Right atrium auricular region (tissue), 2 donors: ENCODE data around the gene PRSS56. TPM values are rescaled to one million over a fixed set of nuclear protein-coding genes. Genes with fewer than 3 reads are reported as not detected.

ENCODE experiments used
- DNase-seq: peaks from one replicate; pipeline ENCODE4 v3.0.0-alpha.2; 2019; ENCODE audit warnings: low spot score
- H3K27ac ChIP-seq, 2 donors: fragments of 200-600 bp; sonication (generic); 1 replicate in 1 of 2; 2 replicates in 1 of 2; pipeline ENCODE4 v1.5.1; 2016 to 2019
- H3K27me3 ChIP-seq, 2 donors: fragments of 200-600 bp; sonication (generic); one replicate each; pipeline versions ENCODE4 v1.5.1 to v1.6.0; 2017 to 2019
- H3K36me3 ChIP-seq: fragments of 200-600 bp; sonication (generic); one replicate; pipeline ENCODE4 v1.5.1; 2016
- H3K4me1 ChIP-seq, 2 donors: fragments of 200-600 bp; sonication (generic); one replicate each; pipeline versions ENCODE4 v1.5.1 to v1.6.0; 2017 to 2019
- H3K4me3 ChIP-seq, 2 donors: fragments of 200-600 bp; sonication (generic); 1 replicate in 1 of 2; 2 replicates in 1 of 2; pipeline ENCODE4 v1.5.1; 2017 to 2019; ENCODE audit warnings: mild to moderate bottlenecking in 1 of 2, moderate library complexity in 1 of 2
- H3K9me3 ChIP-seq, 2 donors: fragments of 200-600 bp; sonication (generic); one replicate each; pipeline ENCODE4 v1.5.1; 2019
- CTCF ChIP-seq, 2 donors: fragments of 200-600 bp; sonication (generic); IDR thresholded peaks; one replicate each; pipeline ENCODE4 v1.5.1; 2019; ENCODE audit warnings: antibody characterized with exemption in 2 of 2
- total RNA-seq, 2 donors: library from RNA; depleted of rRNA; stranded (reverse); fragments of >200 nt; gene quantifications; one replicate each; pipeline ENCODE4 v1.1.0, GENCODE V29; 2016

PRSS56 gene
- total RNA-seq, 2 donors from 2014 or later = 0.20 TPM; not detected in 1

GRCh38 chr2:232498452-232498851 is 21.7 kb upstream of the PRSS56 start:
- no peaks in the 10 kb centered on the region for H3K36me3 ChIP-seq
- DNase-seq = no peak
- TF ChIP-seq CTCF (IDR thresholded peaks at IDR 0.05) = no peak
- H3K4me1 ChIP-seq = peaks cover 0 to 20% of the 10 kb centered on the region in 2 donors
- H3K9me3 ChIP-seq = no peaks in the 10 kb centered on the region
- no peak overlapping the region for H3K4me3 ChIP-seq
- H3K27ac ChIP-seq = no peak overlapping the region
- no peaks in the 10 kb centered on the region for H3K27me3 ChIP-seq

DNA sequence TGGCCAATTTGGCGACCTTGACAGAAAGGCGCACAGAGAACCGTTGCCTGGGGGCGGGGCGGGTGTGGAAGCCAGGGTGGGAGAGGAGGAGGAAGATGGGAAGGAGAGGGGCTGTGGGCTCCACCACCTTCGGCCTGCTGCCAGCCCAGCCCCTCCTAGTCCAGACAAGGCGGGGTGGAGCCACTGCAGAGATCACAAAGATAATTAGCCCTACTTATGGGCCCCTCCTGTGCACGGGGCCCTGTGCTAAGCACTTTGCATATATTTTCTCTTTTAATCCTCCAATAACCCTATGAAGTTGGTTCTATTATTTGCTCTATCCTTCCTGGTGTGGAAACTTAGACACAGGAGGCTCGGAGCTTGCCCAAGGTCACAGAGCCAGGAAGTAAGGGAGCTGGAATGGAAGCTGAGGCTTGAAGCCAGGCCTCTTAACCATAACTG is 18.8 kb upstream of the PRSS56 start:
- no peaks in the 10 kb centered on the region for H3K36me3 ChIP-seq
- no peaks in the 10 kb centered on the region for H3K27me3 ChIP-seq
- H3K27ac ChIP-seq = no peak overlapping the region
- no peak for DNase-seq
- peaks cover 0 to 23% of the 10 kb centered on the region in 2 donors for H3K4me1 ChIP-seq
- TF ChIP-seq CTCF (IDR thresholded peaks at IDR 0.05) = no peak
- H3K4me3 ChIP-seq = no peak overlapping the region
- H3K9me3 ChIP-seq = no peaks in the 10 kb centered on the region

GRCh38 chr2:232501794-232502390 is 18.3 kb upstream of the PRSS56 start:
- Histone ChIP-seq H3K36me3 (no peaks in the 10 kb centered on the region), H3K4me3 (no peak overlapping the region), H3K4me1 (peaks cover 0 to 23% of the 10 kb centered on the region in 2 donors), H3K9me3 (no peaks in the 10 kb centered on the region), H3K27ac (no peak overlapping the region), H3K27me3 (no peaks in the 10 kb centered on the region)
- no peak for DNase-seq
- TF ChIP-seq CTCF (IDR thresholded peaks at IDR 0.05) = no peak

GRCh38 chr2:232502511-232502910 is 17.7 kb upstream of the PRSS56 start:
- peaks cover 0 to 23% of the 10 kb centered on the region in 2 donors for H3K4me1 ChIP-seq
- TF ChIP-seq CTCF (IDR thresholded peaks at IDR 0.05) = no peak
- peak overlapping the region; percentile 53 to 59 for H3K4me3 ChIP-seq
- no peak overlapping the region for H3K27ac ChIP-seq
- H3K27me3 ChIP-seq = no peaks in the 10 kb centered on the region
- DNase-seq = no peak
- H3K9me3 ChIP-seq = no peaks in the 10 kb centered on the region
- H3K36me3 ChIP-seq = no peaks in the 10 kb centered on the region

DNA sequence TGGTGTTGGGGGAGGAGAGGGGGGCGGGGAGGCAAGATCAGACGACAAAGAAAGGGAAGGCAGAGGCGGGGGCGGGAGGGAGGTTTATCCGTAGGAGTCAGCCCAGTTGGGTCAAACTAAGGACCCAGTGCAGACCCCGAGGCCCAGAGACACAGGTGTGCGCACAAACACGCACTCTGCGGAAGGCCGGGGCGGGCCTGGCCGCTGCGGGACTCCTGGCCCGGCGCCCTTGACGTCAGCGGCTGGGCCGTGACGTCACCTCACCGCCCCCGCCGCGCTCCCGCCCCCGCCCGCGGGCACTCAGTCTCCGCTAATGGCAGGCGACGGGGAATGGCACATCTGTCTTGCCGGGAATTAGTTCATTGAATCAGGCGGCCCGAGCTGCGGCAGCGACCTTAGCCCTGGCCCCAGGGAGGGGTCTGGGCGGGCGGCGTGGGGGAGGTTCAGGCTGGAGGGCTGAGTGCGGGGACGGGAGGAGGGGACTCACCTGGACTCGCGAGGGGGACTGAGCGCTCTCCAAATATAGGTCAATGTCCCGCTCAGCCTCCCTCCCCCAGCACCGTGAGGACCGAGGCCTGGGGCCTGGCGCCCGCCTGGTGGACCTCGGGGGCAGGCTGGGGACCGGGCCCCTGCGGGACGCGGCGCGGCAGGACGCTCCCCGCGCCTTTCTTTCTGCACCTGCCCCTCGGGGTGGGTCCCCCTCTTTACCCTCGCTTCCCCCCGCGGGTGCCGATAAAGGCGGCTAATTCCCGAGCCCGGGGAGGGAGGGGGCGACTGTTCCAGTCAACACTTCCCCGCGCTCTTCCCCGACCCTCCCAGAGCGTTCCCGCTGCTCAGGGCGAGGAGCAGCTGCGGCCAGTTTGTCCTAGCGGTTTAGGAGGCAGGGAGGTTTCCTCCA is 17.0 kb upstream of the PRSS56 start:
- Histone ChIP-seq H3K27me3 (no peaks in the 10 kb centered on the region), H3K36me3 (no peaks in the 10 kb centered on the region), H3K4me3 (peak overlapping the region; percentile 53 to 59), H3K9me3 (no peaks in the 10 kb centered on the region), H3K27ac (peak overlapping the region; percentile 35 to 53), H3K4me1 (peaks cover 0 to 23% of the 10 kb centered on the region in 2 donors)
- TF ChIP-seq CTCF (IDR thresholded peaks at IDR 0.05) = no peak
- DNase-seq = no peak
